HS-5 (cell line): ENCODE results near the gene SLC1A2.

Source experiments
- DNase-seq: peaks from one replicate; pipeline ENCODE4 v3.0.0-alpha.2; 2012; ENCODE audit warnings: low read depth

The SLC1A2 gene

DNA sequence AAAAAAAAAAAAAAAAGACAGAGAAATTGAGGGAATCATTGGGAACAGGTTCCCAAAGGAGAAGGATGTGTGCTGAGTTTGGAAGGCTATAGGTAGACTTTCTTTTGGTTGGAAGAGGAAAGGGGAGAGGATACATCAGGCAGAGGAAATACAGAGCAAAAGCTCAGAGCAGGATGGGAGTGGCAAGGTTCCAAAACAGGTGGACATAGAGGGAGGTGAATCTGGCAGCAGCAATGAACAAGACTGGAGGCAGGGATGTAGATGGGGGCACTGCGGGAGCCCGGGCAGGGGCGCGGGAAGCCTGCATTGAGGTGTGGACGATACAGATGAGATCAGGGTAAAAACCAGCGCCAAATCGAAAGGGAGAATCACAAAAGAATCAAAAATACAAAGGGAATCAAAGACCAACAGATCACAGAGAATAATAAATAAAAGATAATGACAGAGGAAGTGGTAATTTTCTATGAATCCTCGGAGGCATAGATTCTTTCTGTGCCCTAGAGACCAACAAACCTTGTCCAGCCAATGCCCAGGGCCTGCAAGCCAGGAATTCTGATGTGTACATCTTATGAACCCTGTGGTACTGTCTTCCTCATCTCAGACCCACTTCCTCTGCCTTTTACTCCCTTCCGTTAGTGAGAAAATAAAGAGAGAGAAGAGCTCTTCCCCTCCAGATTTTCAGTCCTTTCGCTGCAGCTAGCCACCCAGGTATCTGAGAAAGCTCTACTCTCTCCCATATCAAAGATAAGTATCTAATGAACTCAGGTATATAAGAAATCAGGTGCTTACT, 70.3 kb downstream of the SLC1A2 start:
- no peak for DNase-seq

DNA sequence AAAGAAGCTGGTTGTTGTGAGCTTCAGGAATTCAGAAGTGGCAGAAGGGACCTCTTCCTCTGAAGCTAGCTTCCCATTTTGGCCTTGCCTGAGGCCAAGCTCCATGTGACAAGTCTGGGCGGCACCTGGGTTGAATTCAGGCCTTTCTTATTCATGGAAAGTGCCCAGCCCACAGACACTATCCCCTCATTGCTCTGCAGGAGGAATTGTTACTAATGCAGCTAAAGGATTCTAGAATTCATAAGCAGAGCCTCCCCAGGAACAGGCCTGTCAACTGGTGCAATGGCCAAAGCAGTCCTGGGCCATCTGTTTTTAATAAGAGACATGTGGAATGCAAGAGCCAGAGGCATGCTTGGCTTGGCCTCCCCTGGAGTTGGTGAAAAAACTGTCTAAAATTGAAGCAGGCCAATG, 71.4 kb downstream of the SLC1A2 start:
- DNase-seq, result no peak

DNA sequence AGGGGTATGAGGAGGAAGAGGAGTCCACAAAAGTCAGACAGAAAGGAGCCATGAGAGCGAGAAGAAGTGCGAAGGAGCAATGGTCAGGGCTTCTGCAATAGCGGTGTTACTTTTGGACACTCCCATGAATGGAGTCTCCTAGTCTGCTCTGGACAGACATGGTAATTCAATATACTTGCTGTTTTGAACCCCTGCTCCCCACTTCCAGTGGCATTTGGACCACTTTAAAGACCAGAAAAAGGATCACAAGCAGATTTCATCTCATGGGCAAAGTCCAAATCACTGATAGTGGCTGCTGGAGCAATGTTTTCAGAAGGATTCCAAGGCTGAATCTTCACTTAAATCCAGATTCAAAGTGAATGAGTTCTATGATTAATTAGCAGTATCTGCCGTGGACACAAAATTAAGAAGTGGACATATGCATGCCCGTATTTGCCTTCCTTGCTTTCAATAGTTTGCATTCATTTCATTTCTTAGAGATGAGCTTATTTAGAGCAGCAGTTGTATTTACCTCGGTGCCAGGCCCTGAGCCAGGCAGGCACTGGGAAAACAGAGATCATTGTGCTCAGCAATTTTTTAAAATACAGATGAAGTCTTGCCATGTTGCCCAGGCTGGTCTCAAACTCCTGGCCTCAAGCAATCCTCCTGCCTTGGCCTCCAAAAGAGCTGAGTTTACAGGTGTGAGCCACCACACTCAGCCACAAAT, 72.0 kb downstream of the SLC1A2 start:
- DNase-seq, result no peak

DNA sequence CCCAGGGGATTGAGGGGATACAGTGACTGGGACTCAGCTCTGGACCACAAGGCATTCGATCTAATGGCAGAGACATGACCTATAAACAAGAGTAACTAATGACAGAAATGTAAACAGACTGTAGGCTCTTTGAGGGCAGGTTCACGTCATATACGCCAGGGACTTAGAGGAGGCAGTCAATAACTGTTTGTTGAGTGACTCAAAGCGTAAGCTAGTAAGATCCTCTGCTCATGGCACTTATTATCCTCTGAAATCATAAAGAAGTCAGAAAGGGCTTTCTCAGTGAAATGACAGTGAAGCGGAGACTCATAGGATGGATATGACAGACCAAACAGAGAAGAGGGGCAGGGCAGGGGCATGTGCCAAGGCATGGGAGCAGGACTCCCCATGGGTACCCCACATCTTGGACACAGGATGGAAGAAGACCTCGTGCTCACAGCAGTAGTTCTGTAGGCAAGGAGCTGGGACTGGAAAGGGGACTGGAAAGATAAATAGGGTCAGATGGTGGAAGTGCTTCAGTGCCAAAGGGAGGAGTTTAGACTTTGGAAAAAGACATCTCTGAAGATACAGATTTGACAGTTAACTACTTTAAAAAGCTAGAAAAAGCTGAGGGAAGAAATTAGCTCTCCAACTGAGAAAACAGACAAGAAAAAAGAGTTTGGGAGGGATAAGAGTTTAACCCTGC, 72.7 kb downstream of the SLC1A2 start:
- no peak for DNase-seq

DNA sequence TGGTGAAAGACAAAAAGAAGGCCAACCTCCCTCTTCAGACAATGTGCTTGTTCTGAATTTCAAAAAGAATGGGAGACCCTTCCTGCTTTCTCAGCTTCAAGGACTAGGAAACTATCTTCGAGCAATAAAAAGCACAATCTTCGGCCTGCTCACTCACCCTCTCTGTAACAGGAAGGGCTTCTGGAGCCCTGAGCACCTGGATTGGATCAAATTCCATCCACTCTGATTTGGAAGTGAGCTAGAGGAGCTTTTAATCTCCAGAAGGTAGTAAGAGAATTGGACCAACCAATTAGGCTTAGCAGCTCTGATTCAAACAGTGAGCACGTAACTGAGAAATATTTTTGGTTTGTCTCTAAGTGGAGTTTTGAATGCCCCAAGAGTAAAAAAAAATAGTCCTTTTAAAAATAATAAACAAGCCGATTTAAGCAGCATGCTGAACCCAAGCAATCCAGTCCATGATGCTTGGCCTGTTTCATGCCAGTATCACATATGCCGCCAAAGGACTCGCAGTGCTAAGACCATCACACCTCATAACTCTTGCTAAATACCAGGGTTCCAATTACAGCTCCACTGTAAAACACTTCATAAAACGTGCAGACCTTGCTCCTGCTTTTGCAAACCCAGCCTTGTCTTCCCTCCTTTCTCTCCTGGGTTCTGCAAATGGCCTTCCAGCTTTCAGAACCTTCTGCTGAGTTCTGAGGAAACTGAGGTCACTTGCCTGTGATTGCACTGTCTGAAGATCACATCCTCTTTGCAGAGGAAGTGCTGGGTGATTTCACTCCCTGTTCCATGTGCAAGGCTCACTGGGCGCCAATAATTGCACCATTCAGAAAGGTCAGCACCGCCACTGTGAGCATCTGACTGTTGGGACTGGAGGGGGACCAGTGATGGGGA, 74.4 kb downstream of the SLC1A2 start:
- DNase-seq, result no peak

DNA sequence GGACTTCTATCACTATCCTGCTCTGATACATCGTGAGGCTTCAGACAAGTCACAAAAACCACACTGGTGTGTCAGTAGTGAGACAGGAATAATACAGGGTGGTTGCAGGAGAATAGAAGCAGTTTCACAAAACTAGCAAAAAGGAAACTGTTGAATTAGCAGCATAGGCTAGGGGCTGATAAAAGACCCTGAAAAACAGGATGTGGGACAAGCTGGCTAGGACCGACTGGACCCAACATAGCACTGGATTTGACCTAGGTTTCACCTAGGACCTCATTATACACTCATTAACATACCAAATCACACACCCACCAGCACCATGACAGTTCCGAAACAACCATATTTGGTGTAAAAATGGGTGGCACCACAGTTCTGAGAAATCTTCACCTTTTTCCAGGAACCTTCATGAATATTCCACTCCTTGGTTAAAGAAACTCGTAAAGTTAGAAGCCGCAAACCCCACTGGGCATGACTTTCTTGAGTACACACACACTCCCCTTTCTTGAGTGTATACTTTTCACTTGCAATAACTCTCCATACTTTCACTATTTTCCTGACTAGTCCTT, 76.2 kb downstream of the SLC1A2 start:
- DNase-seq, result no peak

DNA sequence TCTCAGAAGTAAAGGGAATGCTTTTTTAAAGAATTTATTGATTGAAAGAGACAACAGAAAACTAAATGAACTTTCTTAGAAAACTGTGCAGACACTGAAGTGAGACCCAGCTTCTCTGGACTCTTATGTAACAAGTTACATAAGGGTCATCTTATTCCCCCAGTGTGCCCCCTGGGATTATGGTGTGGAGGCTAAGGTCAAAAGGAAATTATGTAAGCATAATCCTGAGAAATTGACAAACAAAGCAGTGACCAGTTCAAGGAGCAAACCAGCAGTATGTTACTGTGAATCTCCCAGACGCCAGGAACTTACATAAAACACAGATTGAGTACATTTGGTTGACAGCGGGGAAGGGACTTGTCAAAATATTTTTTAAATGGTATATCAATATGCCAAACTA, 78.6 kb downstream of the SLC1A2 start:
- DNase-seq, result no peak

DNA sequence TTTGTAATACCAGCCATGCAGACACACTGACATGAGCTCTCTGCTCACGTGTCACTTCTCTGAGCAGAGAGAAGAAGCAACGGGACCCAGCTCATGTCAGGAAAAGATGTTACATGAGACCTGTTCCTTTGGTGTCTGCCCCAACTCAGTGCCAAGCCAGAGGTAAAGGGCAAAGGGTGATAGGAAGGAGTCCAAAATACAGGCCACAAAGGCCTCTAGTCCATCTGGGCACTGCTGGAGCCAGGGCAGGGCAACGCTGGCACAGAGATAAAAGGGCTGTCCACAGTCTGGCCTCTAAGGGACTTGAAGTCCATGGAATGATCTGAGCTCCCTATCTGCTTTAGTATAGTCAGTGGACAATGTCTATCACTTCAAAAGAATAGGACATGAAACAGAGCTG, 79.3 kb downstream of the SLC1A2 start:
- DNase-seq, result no peak

DNA sequence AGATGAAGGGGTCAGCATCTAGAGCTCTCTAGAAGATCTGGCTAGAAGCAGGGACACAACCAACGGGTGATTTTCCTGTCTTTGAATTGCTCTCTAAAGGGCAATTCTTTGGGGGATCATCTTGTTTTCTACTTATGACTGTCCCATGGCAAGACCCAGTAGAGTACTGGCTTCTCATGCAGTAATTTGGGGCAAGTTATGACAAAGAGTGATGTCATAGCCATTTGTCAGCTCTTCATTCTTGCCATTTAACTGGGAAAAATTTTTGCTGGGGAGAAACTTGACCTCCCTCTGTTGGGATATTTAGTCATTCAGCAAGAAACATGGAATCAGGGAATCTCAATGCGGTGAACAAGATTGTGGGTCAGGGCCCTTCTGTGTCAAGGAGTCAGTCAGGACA, 80.4 kb downstream of the SLC1A2 start:
- no peak for DNase-seq

DNA sequence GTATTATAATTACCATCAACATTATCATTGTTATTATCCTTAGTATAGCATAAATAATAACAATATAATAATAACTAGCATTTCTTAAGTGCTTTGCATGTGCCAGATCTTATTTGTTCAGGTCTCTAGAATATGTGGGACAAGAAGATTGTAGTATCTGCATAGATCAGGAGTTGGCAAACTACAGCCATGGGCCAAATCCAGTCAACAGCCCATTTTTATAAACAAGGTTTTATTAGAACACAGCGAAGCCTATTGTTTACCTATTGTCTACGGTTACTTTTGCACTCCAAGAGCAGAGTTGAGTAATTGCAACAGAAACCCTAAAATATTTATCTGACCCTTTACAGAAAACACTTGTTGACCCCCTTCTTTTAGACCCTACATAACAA, 81.4 kb downstream of the SLC1A2 start:
- DNase-seq, result no peak

DNA sequence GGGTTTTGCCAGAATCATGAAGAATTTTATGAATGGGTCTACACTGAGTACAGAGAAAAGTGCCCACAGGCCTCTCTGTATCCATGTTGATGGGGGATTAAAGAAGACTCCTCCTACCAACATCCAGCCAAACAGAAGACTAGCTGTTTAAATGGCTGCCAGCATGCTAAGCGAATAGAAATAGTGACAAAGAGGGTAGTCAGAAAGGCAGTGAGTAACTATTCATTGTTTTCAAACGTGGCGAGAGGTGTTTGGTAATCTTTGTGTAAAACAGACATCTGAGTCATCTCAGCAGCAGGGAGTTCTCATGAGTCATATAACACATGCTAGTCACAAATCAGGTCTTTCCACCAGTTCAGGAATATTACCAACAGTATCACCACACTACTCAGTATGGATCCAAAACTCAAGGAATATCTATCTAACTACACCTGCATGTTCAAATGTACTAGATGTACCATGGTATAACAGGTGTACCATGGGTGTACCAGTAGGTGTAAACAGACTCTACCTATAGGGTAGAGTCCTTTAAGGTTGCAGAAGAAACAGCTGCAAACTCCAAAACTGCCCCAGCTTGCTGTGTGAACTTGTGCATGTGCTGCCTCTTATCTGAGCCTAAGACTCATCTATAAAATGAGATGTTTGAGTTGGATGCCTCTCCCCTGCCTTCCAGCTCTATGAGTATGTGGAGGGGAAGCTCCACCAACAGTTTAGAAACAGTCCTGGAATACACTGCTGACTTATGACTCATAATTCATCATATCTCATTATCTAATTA, 82.0 kb downstream of the SLC1A2 start:
- DNase-seq, result peak; percentile 97

DNA sequence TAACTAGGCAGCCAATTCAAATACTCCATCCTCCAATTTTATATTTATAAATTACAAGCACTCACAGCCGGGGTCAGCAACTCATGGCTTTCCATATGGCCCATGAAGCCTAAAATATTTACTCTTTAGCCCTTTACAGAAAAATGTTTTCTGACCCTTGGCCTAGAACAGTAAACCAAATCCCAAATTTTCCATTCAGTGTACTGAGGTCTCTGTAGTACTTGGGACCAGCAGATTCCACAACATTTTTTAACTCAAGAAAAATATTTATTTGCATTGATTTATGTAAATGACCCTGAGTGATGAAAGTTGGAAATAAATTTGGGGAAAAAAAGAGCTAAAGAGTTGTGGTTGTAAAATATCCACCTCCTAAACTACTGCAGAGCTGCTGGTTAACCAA, 82.6 kb downstream of the SLC1A2 start:
- DNase-seq, result no peak

DNA sequence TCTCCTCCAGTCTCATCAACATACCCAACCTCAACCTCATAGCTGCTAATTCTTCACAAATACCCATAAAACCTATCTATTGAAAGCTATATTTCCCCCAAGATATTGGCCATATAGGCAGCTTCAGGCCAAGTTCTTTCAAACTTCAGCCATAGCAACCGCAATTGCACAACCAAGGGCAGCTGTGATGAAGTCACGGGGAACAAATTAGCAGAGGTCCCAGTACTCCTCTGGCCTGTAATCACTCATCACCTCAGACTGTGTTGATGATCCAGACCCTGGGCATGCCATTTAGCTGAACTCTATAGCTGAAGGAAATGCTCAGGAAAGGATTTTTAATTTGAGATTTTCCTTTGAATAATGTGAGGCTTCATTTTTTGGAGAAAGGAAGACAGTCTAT, 84.1 kb downstream of the SLC1A2 start:
- no peak for DNase-seq

DNA sequence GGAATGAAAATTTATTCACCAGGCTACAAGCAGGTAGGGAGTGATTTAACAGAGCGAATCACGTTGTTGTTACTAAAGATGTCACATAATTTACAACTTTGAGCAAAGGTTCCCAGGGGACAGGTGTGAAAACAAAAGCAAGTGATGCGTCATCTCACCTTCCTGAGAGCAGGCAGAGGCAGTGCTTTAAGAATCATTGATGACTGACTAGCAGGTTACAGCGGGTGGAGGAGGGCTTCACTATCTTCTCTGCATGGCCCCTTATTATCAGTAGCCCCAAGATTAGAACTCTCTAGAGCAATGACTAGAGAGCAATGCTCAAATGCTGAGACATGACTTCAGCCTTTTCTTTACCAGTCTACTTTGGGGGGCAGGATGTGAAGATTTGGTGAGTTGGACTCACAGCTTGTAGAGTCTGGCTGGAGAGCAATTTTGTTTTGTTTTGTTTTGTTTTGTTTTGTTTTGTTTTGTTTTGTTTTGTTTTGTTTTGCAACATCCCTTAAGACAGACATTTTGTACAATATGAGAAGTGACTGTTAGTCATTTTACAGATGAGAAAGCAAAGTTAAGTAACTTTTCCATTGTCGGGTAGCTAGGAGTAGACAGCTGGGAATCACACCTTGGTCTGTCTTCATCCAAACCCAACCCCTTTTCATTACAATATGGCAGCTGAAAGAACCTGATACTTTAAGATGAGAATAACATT, 84.8 kb downstream of the SLC1A2 start:
- no peak for DNase-seq

DNA sequence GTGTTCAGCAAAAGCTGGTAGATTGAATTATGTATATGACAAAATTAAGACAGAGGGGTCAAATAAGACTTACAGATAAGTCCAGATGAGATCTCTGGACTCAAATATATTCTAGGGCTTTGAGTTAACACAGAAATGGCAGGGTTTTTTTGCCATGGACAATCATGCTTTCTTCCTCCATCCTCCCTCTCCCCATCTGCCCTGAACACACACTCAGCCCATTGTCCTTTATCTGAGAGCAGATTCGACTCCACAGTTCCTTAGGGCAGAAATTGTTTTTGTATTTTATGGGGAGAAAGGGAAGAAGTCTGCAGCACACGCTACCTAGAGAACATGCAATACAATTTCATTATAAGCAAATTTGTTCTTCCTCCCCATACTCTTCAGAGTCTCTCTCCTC, 86.8 kb downstream of the SLC1A2 start:
- no peak for DNase-seq

DNA sequence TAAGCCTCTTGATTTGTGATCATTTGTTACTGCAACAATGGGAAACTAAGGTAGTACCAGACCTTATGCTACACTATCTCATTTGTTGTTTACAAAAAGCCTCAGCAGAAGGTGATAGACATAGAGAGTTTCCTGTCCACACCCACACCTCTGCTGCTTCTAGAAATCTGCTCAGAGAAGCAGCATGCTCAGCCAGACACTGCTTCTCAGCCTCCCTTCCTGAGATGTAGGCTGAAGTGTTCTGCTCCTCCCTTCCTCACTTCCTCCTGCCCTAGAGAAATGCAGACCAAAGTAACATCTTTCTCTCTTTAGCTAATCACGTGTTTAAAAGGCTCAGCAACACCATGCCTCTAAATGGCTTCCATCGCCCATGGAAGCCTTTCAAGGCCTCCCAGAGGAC, 88.4 kb downstream of the SLC1A2 start:
- no peak for DNase-seq

DNA sequence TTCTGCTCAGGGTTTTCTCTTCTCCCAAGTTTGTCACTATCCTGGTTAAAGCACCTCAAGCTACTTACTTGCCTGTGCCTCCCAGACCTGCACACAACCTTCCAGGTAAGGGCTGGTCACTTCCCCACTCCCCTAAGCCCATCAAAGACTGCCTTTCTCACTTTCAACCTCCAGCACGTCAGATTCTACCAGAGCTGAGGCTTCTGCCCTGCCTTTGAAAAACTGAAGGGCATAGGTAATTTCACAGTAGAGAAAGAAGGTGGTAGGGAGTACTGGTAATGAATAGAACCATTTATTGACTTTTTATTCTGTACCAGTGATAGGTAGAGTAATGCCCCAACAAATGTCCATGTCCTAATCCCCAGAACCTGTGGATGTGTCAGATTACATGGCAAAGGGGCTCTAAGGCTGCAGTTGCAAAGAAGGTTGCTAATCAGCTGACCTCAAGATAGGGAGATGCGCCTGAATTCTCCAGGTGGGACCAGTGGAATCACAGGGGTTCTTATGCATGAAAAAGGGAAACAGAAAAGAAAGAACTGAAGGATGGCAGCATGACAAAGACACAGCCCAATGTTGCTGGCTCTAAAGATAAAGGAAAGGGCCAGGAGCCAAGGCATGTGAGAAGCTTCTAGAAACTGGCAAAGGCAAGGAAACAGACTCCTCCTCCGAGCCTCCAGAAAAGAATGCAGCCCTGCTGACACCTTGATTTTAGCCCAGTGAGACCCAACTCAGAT, 89.0 kb downstream of the SLC1A2 start:
- DNase-seq, result no peak

DNA sequence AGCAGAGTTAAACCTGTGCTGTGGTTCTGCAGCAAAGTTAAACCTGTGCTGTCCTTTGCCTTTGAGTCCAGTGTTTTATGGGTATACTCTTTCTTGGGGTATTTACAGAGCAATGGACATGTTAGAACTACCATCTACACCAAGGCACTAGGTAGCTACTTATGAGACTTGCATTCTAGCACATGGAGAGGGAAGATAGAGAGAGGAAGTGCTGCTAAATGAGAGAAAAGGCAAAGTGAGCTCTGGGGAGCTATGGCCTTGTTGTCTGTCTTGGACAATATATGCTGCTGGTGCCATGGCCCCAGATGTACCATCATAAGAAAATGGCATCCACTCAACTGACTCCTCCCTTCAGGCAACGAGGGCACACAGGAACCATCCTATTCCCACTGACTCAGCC, 91.5 kb downstream of the SLC1A2 start:
- no peak for DNase-seq

DNA sequence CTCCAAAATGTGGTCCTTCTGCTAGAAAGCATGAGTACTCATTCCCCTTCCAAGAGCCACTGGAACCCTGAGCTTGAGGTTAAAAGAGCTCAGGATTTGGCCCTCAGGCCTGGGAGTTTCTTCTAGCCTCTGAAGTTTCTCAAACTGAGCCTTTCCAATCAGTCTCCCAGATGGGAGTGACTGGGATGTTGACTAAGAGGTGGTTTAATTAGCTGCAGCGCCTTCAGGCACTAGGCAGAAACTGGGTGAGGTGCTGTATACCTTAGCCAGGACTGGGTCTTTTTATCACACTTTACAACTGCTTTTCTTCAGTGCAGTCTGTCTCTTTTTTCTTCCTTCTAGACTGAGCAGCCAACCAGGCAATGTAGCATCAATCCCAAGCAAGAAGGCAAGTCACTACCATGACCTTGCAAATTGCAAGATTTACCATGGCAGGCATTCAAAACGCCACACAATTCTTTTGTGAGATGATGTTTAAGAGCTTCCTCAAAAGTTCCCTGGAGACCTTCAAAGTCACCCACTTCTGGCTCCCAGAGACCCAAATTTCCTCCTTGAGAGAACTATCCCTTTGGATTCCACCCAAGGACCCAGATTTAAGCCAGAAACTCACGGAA, 93.0 kb downstream of the SLC1A2 start:
- DNase-seq, result no peak
